Subcutaneous abdominal adipose tissue (tissue), 5 donors: ENCODE results near the gene APOBEC3C.
"Not testable (repeated sequence)": the region's sequence is repeated elsewhere in the genome, so short reads cannot be mapped to it uniquely, and the experiment has no call there.

Experiments
- H3K27ac ChIP-seq: one replicate; pipeline ENCODE4 v1.7.0; 2013; ENCODE audit warnings: low read depth, mild to moderate bottlenecking, inconsistent platforms, low read length, moderate library complexity
- H3K27me3 ChIP-seq, 5 donors: one replicate each; pipeline ENCODE4 v1.7.0; 2013; ENCODE audit warnings: low read length in 5 of 5, inconsistent platforms in 1 of 5; ENCODE audit not compliant: control insufficient read depth in 5 of 5, insufficient read depth in 4 of 5
- H3K36me3 ChIP-seq, 5 donors: one replicate each; pipeline ENCODE4 v1.7.0; 2013; ENCODE audit warnings: low read length in 5 of 5; ENCODE audit not compliant: control insufficient read depth in 5 of 5, insufficient read depth in 5 of 5
- H3K4me1 ChIP-seq, 5 donors: one replicate each; pipeline ENCODE4 v1.7.0; 2013; ENCODE audit warnings: low read length in 5 of 5, mild to moderate bottlenecking in 3 of 5, moderate library complexity in 1 of 5; ENCODE audit not compliant: control insufficient read depth in 5 of 5, insufficient read depth in 5 of 5
- H3K4me3 ChIP-seq, 5 donors: one replicate each; pipeline ENCODE4 v1.7.0; 2013; ENCODE audit warnings: low read length in 5 of 5, low read depth in 1 of 5
- H3K9ac ChIP-seq, 5 donors: one replicate each; pipeline ENCODE4 v1.7.0; 2013; ENCODE audit warnings: low read length in 5 of 5, mild to moderate bottlenecking in 4 of 5, moderate library complexity in 3 of 5
- H3K9me3 ChIP-seq, 5 donors: one replicate each; pipeline ENCODE4 v1.7.0; 2013; ENCODE audit warnings: low read length in 5 of 5; ENCODE audit not compliant: control insufficient read depth in 5 of 5
- donor health status: healthy.
- donor health status: healthy.
- donor health status: healthy.
- donor health status: healthy.
- donor health status: healthy.

The APOBEC3C gene

GRCh38 chr22:38971202-38971601 is 42.9 kb upstream of the APOBEC3C start:
- H3K9me3 ChIP-seq: no peaks in the 10 kb centered on the region
- H3K27me3 ChIP-seq: peaks cover 0 to 32% (median 17%) of the 10 kb centered on the region in 5 donors
- no peak overlapping the region for H3K27ac ChIP-seq
- H3K4me3 ChIP-seq: no peak overlapping the region
- H3K4me1 ChIP-seq: peaks cover 0 to 16% (median 1%) of the 10 kb centered on the region in 5 donors
- no peaks in the 10 kb centered on the region for H3K36me3 ChIP-seq
- H3K9ac ChIP-seq: no peak overlapping the region

GRCh38 chr22:38971791-38972190 is 42.3 kb upstream of the APOBEC3C start:
- Histone ChIP-seq H3K27me3 (peaks cover 0 to 26% (median 15%) of the 10 kb centered on the region in 5 donors), H3K27ac (no peak overlapping the region), H3K4me3 (no peak overlapping the region), H3K36me3 (no peaks in the 10 kb centered on the region), H3K9me3 (no peaks in the 10 kb centered on the region), H3K9ac (no peak overlapping the region), H3K4me1 (peaks cover 0 to 16% (median 1%) of the 10 kb centered on the region in 5 donors)

- Histone ChIP-seq H3K4me1 (peaks cover 0 to 13% (median 1%) of the 10 kb centered on the region in 5 donors), H3K9me3 (no peaks in the 10 kb centered on the region), H3K27me3 (peaks cover 0 to 23% (median 14%) of the 10 kb centered on the region in 5 donors), H3K4me3 (no peak overlapping the region), H3K36me3 (no peaks in the 10 kb centered on the region), H3K9ac (no peak overlapping the region), H3K27ac (no peak overlapping the region)
Measured at GRCh38 chr22:38972558-38972957, 41.5 kb upstream of the APOBEC3C start.

- Histone ChIP-seq H3K36me3 (no peaks in the 10 kb centered on the region), H3K27ac (no peak overlapping the region), H3K9me3 (no peaks in the 10 kb centered on the region), H3K9ac (no peak overlapping the region), H3K27me3 (peaks cover 0 to 13% (median 7%) of the 10 kb centered on the region in 5 donors), H3K4me3 (no peak overlapping the region), H3K4me1 (peaks cover 0 to 4% (median under 1%) of the 10 kb centered on the region in 5 donors)
Measured at GRCh38 chr22:38973289-38974169, 40.5 kb upstream of the APOBEC3C start.

GRCh38 chr22:38974170-38974825 is 39.8 kb upstream of the APOBEC3C start:
- Histone ChIP-seq H3K9ac (no peak overlapping the region), H3K36me3 (no peaks in the 10 kb centered on the region), H3K4me1 (peaks cover 0 to 3% (median 0%) of the 10 kb centered on the region in 5 donors), H3K27me3 (peaks cover 0 to 11% (median 7%) of the 10 kb centered on the region in 5 donors), H3K27ac (no peak overlapping the region), H3K4me3 (no peak overlapping the region), H3K9me3 (no peaks in the 10 kb centered on the region)

- no peak overlapping the region for H3K9ac ChIP-seq
- peaks cover 0 to 8% (median 7%) of the 10 kb centered on the region in 5 donors for H3K27me3 ChIP-seq
- H3K4me3 ChIP-seq: no peak overlapping the region
- H3K36me3 ChIP-seq: no peaks in the 10 kb centered on the region
- H3K4me1 ChIP-seq: peaks cover 0 to 3% (median 0%) of the 10 kb centered on the region in 5 donors
- H3K27ac ChIP-seq: no peak overlapping the region
- H3K9me3 ChIP-seq: no peaks in the 10 kb centered on the region
Measured at GRCh38 chr22:38974826-38975175, 39.3 kb upstream of the APOBEC3C start.

- H3K27me3 ChIP-seq, H3K9me3 ChIP-seq, H3K36me3 ChIP-seq, H3K4me3 ChIP-seq, H3K9ac ChIP-seq, H3K27ac ChIP-seq: not testable (repeated sequence)
- H3K4me1 ChIP-seq: peaks cover 1 to 11% (median 10%) of the 10 kb centered on the region in 5 donors
Measured at GRCh38 chr22:38977289-38977688, 36.8 kb upstream of the APOBEC3C start.

GRCh38 chr22:38980587-38980986 is 33.5 kb upstream of the APOBEC3C start:
- H3K36me3 ChIP-seq, H3K27ac ChIP-seq: not testable (repeated sequence)

GRCh38 chr22:38981005-38981991 is 32.8 kb upstream of the APOBEC3C start:
- H3K9me3 ChIP-seq: no peaks in the 10 kb centered on the region
- H3K4me1 ChIP-seq: peaks cover 0 to 17% (median 14%) of the 10 kb centered on the region in 5 donors
- peak overlapping the region; percentile 50 to 79 (median 69) for H3K4me3 ChIP-seq
- H3K27ac ChIP-seq: no peak overlapping the region
- H3K9ac ChIP-seq: peak overlapping the region in 2 of 5 donors; percentile 23 to 52
- H3K27me3 ChIP-seq: no peaks in the 10 kb centered on the region
- H3K36me3 ChIP-seq: no peaks in the 10 kb centered on the region

More at GRCh38 chr22:38980587-38980986, 33.5 kb upstream of the APOBEC3C start:
- peaks cover 0 to 17% (median 14%) of the 10 kb centered on the region in 5 donors for H3K4me1 ChIP-seq
- H3K9me3 ChIP-seq, H3K27me3 ChIP-seq, H3K4me3 ChIP-seq, H3K9ac ChIP-seq: not testable (repeated sequence)
